Measurements from ENCODE around the gene FRMD1.

Gene FRMD1

DNA sequence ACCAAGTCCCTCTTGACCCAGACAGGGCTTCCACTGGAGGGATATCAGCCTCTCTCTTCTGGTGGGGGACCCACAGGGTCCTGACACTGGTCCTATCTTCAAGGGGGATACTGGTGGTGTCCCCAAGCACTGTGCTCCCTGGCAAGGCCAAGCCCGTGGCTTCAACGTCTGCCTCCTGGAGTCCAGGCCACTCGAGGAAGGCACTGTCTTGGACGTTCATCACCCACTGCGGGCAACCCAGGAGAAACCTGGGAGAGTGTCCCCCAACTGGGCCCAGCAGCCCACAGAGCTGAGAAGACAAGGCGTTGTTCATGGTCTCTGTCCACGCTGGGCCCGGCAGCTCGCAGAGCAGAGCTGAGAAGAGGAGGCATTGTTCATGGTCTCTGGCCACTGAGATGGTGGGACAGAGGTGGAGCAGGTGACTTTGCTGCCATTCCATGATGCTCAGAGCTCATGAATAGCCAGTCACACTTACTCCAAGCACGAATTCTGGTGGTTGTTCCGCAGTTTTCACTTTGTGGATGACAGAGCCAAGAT, 37.5 kb upstream of the FRMD1 start:
- no peak overlapping the region for H2AK5ac ChIP-seq (ENCODE audit: low read length, severe bottlenecking)
- H2BK120ac ChIP-seq (ENCODE audit: low read depth, low read length), result no peak overlapping the region
- no peaks in the 10 kb centered on the region for H3K79me1 ChIP-seq (replicated peaks; ENCODE audit: low read length, poor library complexity, severe bottlenecking)
- no peak overlapping the region for H2BK12ac ChIP-seq (ENCODE audit: low read length in 2 of 2)
- H2BK15ac ChIP-seq (ENCODE audit: low read depth, poor library complexity, severe bottlenecking), result no peak overlapping the region
- no peaks in the 10 kb centered on the region for H3K9me3 ChIP-seq (ENCODE audit: control insufficient read depth, low read length)
- no peak overlapping the region for H3K9ac ChIP-seq (ENCODE audit: low read length)
- no peak for DNase-seq
- no peak overlapping the region for H3K23ac ChIP-seq (ENCODE audit: low read length in 2 of 2)
- H4K91ac ChIP-seq (ENCODE audit: low read length), result no peak overlapping the region
- no peak overlapping the region for H3K27ac ChIP-seq (ENCODE audit: low read length, poor library complexity, severe bottlenecking)
- no peak overlapping the region for H2AFZ ChIP-seq (ENCODE audit: low read depth, low read length)
- 97% methylated on average over 11 of the region's 11 CpGs for WGBS
- peaks cover 0 to 7% of the 10 kb centered on the region in 2 experiments for H3K27me3 ChIP-seq (ENCODE audit: control insufficient read depth in 1 of 2, insufficient read depth in 1 of 2, low read length in 2 of 2)
- no peak overlapping the region for H2BK5ac ChIP-seq (ENCODE audit: low read depth, low read length, poor library complexity, severe bottlenecking)
- no peak overlapping the region for H3K14ac ChIP-seq (ENCODE audit: low read length in 2 of 2)
- peaks cover 3% of the 10 kb centered on the region for H3K4me1 ChIP-seq (ENCODE audit: control insufficient read depth, insufficient read depth, low read depth, low read length)
- no peak overlapping the region for H3K18ac ChIP-seq (ENCODE audit: low read depth in 1 of 2, low read length in 2 of 2)
- no peak overlapping the region for H3K4me2 ChIP-seq (ENCODE audit: low read length, poor library complexity, severe bottlenecking)
- H3K36me3 ChIP-seq (ENCODE audit: control insufficient read depth in 1 of 2, insufficient read depth in 2 of 2, low read depth in 1 of 2, low read length in 2 of 2), result no peaks in the 10 kb centered on the region
- no peak overlapping the region for H3K4ac ChIP-seq (ENCODE audit: low read depth in 1 of 2, low read length in 2 of 2)
- no peak overlapping the region for H3K4me3 ChIP-seq (ENCODE audit: insufficient read depth in 1 of 2, low read depth in 1 of 2, low read length in 2 of 2)
- no peak overlapping the region for H4K8ac ChIP-seq (ENCODE audit: low read length)

DNA sequence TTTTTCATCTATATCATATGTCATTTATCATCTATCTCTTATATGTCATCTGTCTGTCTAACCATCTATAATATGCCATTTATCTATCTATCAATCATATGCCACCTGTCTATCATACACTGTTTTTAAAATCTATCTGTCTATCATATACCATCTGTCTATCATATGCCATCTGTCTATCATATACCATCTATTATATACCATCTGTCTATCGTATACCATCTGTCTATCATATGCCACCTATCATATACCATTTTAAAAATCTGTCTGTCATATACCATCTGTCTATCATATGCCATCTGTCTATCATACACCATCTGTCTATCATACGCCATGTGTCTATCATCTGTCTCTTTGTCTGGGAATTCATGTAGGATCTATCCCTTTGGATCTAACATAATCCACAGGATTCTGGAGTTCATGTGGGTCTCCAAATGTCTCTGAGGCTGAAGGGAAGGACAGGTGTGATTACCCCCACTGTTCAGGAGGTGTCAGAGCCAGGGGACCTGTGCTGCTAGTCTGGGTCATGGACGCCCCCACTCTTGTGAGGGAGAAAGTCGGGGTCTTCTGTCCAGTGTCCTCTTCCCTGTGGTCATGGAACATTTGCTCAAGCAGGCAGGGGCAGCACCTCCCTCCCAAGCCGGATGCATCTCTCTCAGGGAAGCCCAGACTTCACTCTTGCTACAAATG, 36.9 kb upstream of the FRMD1 start:
- Histone ChIP-seq H3K4ac (ENCODE audit: low read depth in 1 of 2, low read length in 2 of 2) (no peak overlapping the region), H3K27me3 (ENCODE audit: control insufficient read depth in 1 of 2, insufficient read depth in 1 of 2, low read length in 2 of 2) (peaks cover 0 to 11% of the 10 kb centered on the region in 2 experiments), H3K27ac (ENCODE audit: low read length, poor library complexity, severe bottlenecking) (no peak overlapping the region), H3K9ac (ENCODE audit: low read length) (no peak overlapping the region), H2BK12ac (ENCODE audit: low read length in 2 of 2) (no peak overlapping the region), H3K23ac (ENCODE audit: low read length in 2 of 2) (no peak overlapping the region), H4K91ac (ENCODE audit: low read length) (no peak overlapping the region), H3K79me1 (replicated peaks; ENCODE audit: low read length, poor library complexity, severe bottlenecking) (no peaks in the 10 kb centered on the region), H3K18ac (ENCODE audit: low read depth in 1 of 2, low read length in 2 of 2) (no peak overlapping the region), H4K8ac (ENCODE audit: low read length) (no peak overlapping the region), H3K4me1 (ENCODE audit: control insufficient read depth, insufficient read depth, low read depth, low read length) (peaks cover 3% of the 10 kb centered on the region), H3K4me2 (ENCODE audit: low read length, poor library complexity, severe bottlenecking) (no peak overlapping the region), H2BK120ac (ENCODE audit: low read depth, low read length) (no peak overlapping the region), H2AFZ (ENCODE audit: low read depth, low read length) (no peak overlapping the region), H3K14ac (ENCODE audit: low read length in 2 of 2) (no peak overlapping the region), H2BK15ac (ENCODE audit: low read depth, poor library complexity, severe bottlenecking) (no peak overlapping the region), H3K4me3 (ENCODE audit: insufficient read depth in 1 of 2, low read depth in 1 of 2, low read length in 2 of 2) (no peak overlapping the region), H2AK5ac (ENCODE audit: low read length, severe bottlenecking) (no peak overlapping the region), H2BK5ac (ENCODE audit: low read depth, low read length, poor library complexity, severe bottlenecking) (no peak overlapping the region), H3K36me3 (ENCODE audit: control insufficient read depth in 1 of 2, insufficient read depth in 2 of 2, low read depth in 1 of 2, low read length in 2 of 2) (no peaks in the 10 kb centered on the region), H3K9me3 (ENCODE audit: control insufficient read depth, low read length) (no peaks in the 10 kb centered on the region)
- DNase-seq, result no peak
- 91% methylated on average over 5 of the region's 5 CpGs for WGBS

GRCh38 chr6:168113226-168113625, 34.2 kb upstream of the FRMD1 start:
- no peak overlapping the region for H3K14ac ChIP-seq (ENCODE audit: low read length in 2 of 2)
- no peak overlapping the region for H3K4ac ChIP-seq (ENCODE audit: low read depth in 1 of 2, low read length in 2 of 2)
- no peak overlapping the region for H3K4me3 ChIP-seq (ENCODE audit: insufficient read depth in 1 of 2, low read depth in 1 of 2, low read length in 2 of 2)
- no peak overlapping the region for H3K9ac ChIP-seq (ENCODE audit: low read length)
- H4K8ac ChIP-seq (ENCODE audit: low read length), result no peak overlapping the region
- H3K27me3 ChIP-seq (ENCODE audit: control insufficient read depth in 1 of 2, insufficient read depth in 1 of 2, low read length in 2 of 2), result peaks cover 0 to 23% of the 10 kb centered on the region in 2 experiments
- H4K91ac ChIP-seq (ENCODE audit: low read length), result no peak overlapping the region
- H2AFZ ChIP-seq (ENCODE audit: low read depth, low read length), result no peak overlapping the region
- H2BK12ac ChIP-seq (ENCODE audit: low read length in 2 of 2), result no peak overlapping the region
- H2BK15ac ChIP-seq (ENCODE audit: low read depth, poor library complexity, severe bottlenecking), result no peak overlapping the region
- WGBS, result 95% methylated on average over 6 of the region's 8 CpGs
- no peak overlapping the region for H2BK5ac ChIP-seq (ENCODE audit: low read depth, low read length, poor library complexity, severe bottlenecking)
- no peaks in the 10 kb centered on the region for H3K36me3 ChIP-seq (ENCODE audit: control insufficient read depth in 1 of 2, insufficient read depth in 2 of 2, low read depth in 1 of 2, low read length in 2 of 2)
- no peak overlapping the region for H3K18ac ChIP-seq (ENCODE audit: low read depth in 1 of 2, low read length in 2 of 2)
- H3K4me2 ChIP-seq (ENCODE audit: low read length, poor library complexity, severe bottlenecking), result no peak overlapping the region
- H3K9me3 ChIP-seq (ENCODE audit: control insufficient read depth, low read length), result no peaks in the 10 kb centered on the region
- H3K23ac ChIP-seq (ENCODE audit: low read length in 2 of 2), result no peak overlapping the region
- DNase-seq, result no peak
- no peaks in the 10 kb centered on the region for H3K4me1 ChIP-seq (ENCODE audit: control insufficient read depth, insufficient read depth, low read depth, low read length)
- H3K79me1 ChIP-seq (replicated peaks; ENCODE audit: low read length, poor library complexity, severe bottlenecking), result no peaks in the 10 kb centered on the region
- no peak overlapping the region for H2AK5ac ChIP-seq (ENCODE audit: low read length, severe bottlenecking)
- no peak overlapping the region for H3K27ac ChIP-seq (ENCODE audit: low read length, poor library complexity, severe bottlenecking)
- H2BK120ac ChIP-seq (ENCODE audit: low read depth, low read length), result no peak overlapping the region

DNA sequence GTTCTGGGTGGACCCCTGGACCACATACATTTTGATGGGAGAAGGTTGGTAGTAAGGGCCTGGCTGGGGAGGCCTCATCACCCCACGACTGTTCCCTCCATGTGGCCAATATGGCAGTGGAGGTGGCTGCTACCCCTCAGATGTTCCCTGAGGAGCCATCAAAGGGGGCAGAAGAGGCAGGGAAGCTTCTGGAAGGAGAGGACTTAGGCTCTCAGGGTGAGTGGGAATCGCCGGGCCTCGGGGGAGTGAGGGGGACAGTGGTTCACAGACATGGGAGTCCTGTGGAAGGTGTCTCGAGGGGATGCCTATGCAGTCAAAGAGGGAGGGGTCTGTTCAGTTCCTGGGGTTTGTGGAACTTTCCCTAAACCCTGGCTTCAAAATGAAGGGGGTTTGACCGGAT, 32.9 kb upstream of the FRMD1 start:
- no peak overlapping the region for H3K27ac ChIP-seq (ENCODE audit: low read length, poor library complexity, severe bottlenecking)
- no peak overlapping the region for H4K91ac ChIP-seq (ENCODE audit: low read length)
- no peak overlapping the region for H2BK12ac ChIP-seq (ENCODE audit: low read length in 2 of 2)
- 88% methylated on average over 6 of the region's 6 CpGs for WGBS
- H3K4me1 ChIP-seq (ENCODE audit: control insufficient read depth, insufficient read depth, low read depth, low read length), result no peaks in the 10 kb centered on the region
- no peaks in the 10 kb centered on the region for H3K36me3 ChIP-seq (ENCODE audit: control insufficient read depth in 1 of 2, insufficient read depth in 2 of 2, low read depth in 1 of 2, low read length in 2 of 2)
- no peak overlapping the region for H3K4me2 ChIP-seq (ENCODE audit: low read length, poor library complexity, severe bottlenecking)
- no peak overlapping the region for H2AK5ac ChIP-seq (ENCODE audit: low read length, severe bottlenecking)
- no peak overlapping the region for H3K23ac ChIP-seq (ENCODE audit: low read length in 2 of 2)
- no peaks in the 10 kb centered on the region for H3K9me3 ChIP-seq (ENCODE audit: control insufficient read depth, low read length)
- no peak overlapping the region for H3K14ac ChIP-seq (ENCODE audit: low read length in 2 of 2)
- no peaks in the 10 kb centered on the region for H3K79me1 ChIP-seq (replicated peaks; ENCODE audit: low read length, poor library complexity, severe bottlenecking)
- DNase-seq, result no peak
- H4K8ac ChIP-seq (ENCODE audit: low read length), result no peak overlapping the region
- H3K27me3 ChIP-seq (ENCODE audit: control insufficient read depth in 1 of 2, insufficient read depth in 1 of 2, low read length in 2 of 2), result peaks cover 0 to 25% of the 10 kb centered on the region in 2 experiments
- no peak overlapping the region for H2AFZ ChIP-seq (ENCODE audit: low read depth, low read length)
- no peak overlapping the region for H3K9ac ChIP-seq (ENCODE audit: low read length)
- H3K18ac ChIP-seq (ENCODE audit: low read depth in 1 of 2, low read length in 2 of 2), result no peak overlapping the region
- H2BK5ac ChIP-seq (ENCODE audit: low read depth, low read length, poor library complexity, severe bottlenecking), result no peak overlapping the region
- H3K4me3 ChIP-seq (ENCODE audit: insufficient read depth in 1 of 2, low read depth in 1 of 2, low read length in 2 of 2), result no peak overlapping the region
- no peak overlapping the region for H2BK15ac ChIP-seq (ENCODE audit: low read depth, poor library complexity, severe bottlenecking)
- no peak overlapping the region for H3K4ac ChIP-seq (ENCODE audit: low read depth in 1 of 2, low read length in 2 of 2)
- H2BK120ac ChIP-seq (ENCODE audit: low read depth, low read length), result no peak overlapping the region

Data from mesenchymal stem cell (in vitro differentiated cells and primary cell).